ENCODE measurements around the gene ZNF771.
A peak's percentile ranks its signal among the peaks of the same experiment; 100 is the strongest.
"Not testable (repeated sequence)": the region's sequence is repeated elsewhere in the genome, so short reads cannot be mapped to it uniquely, and the experiment has no call there.

The ZNF771 gene

GRCh38 chr16:30380072-30380802 lies 27.2 kb upstream of the ZNF771 start:
- Mint-ChIP-seq H3K27me3 (no peaks in the 10 kb centered on the region), H3K9me3 (peaks cover 0 to 2% of the 10 kb centered on the region in 2 donors), H3K36me3 (peaks cover 23 to 24% of the 10 kb centered on the region in 2 donors), H3K27ac (peak overlapping the region; percentile 100), H3K4me3 (peak overlapping the region; percentile 97 to 100), H3K4me1 (peaks cover 38 to 72% of the 10 kb centered on the region in 2 donors)
- no peak for ATAC-seq (replicated peaks)
- no peak for DNase-seq

- DNase-seq (no peak), ATAC-seq (replicated peaks) (no peak)
- H3K36me3 Mint-ChIP-seq: peaks cover 23 to 24% of the 10 kb centered on the region in 2 donors
- H3K27ac Mint-ChIP-seq: peak overlapping the region; percentile 51
- H3K4me3 Mint-ChIP-seq: peak overlapping the region; percentile 86 to 90
- peaks cover 38 to 72% of the 10 kb centered on the region in 2 donors for H3K4me1 Mint-ChIP-seq
- H3K27me3 Mint-ChIP-seq: no peaks in the 10 kb centered on the region
- H3K9me3 Mint-ChIP-seq: peaks cover 0 to 2% of the 10 kb centered on the region in 2 donors
Measured at GRCh38 chr16:30380803-30381208, 26.6 kb upstream of the ZNF771 start.

- Mint-ChIP-seq H3K27ac (peak overlapping the region; percentile 98), H3K36me3 (peaks cover 23 to 24% of the 10 kb centered on the region in 2 donors), H3K4me1 (peaks cover 38 to 72% of the 10 kb centered on the region in 2 donors), H3K9me3 (peaks cover 0 to 2% of the 10 kb centered on the region in 2 donors), H3K27me3 (no peaks in the 10 kb centered on the region), H3K4me3 (peak overlapping the region; percentile 86 to 90)
- DNase-seq (no peak), ATAC-seq (replicated peaks) (no peak)
Measured at GRCh38 chr16:30381291-30382041, 25.9 kb upstream of the ZNF771 start.

- H3K36me3 Mint-ChIP-seq: peaks cover 23 to 24% of the 10 kb centered on the region in 2 donors
- peaks cover 0 to 2% of the 10 kb centered on the region in 2 donors for H3K9me3 Mint-ChIP-seq
- H3K27me3 Mint-ChIP-seq: no peaks in the 10 kb centered on the region
- peaks cover 36 to 66% of the 10 kb centered on the region in 2 donors for H3K4me1 Mint-ChIP-seq
- peak; percentile 45 to 47 for ATAC-seq (replicated peaks)
- H3K4me3 Mint-ChIP-seq: peak within 1 kb of the TSS; percentile 86 to 90
- peak; percentile 67 for DNase-seq
- peak within 1 kb of the TSS; percentile 98 for H3K27ac Mint-ChIP-seq
Measured at GRCh38 chr16:30382111-30382881, 25.1 kb upstream of the ZNF771 start, which contains the start of gene SEPTIN1. SEPTIN1 (minus strand) TSS chr16:30382561; CDS start chr16:30382542, 19 bp downstream.

GRCh38 chr16:30383521-30383920 lies 23.9 kb upstream of the ZNF771 start:
- Mint-ChIP-seq H3K27ac (peak overlapping the region; percentile 79), H3K36me3 (peaks cover 19 to 21% of the 10 kb centered on the region in 2 donors), H3K27me3 (no peaks in the 10 kb centered on the region), H3K4me3 (peak overlapping the region in 1 of 2 donors; percentile 90), H3K9me3 (peaks cover 0 to 2% of the 10 kb centered on the region in 2 donors), H3K4me1 (peaks cover 32 to 53% of the 10 kb centered on the region in 2 donors)
- ATAC-seq (replicated peaks) (no peak), DNase-seq (no peak)

- H3K27ac Mint-ChIP-seq: peak overlapping the region; percentile 99
- peaks cover 18 to 39% of the 10 kb centered on the region in 2 donors for H3K4me1 Mint-ChIP-seq
- no peaks in the 10 kb centered on the region for H3K27me3 Mint-ChIP-seq
- ATAC-seq (replicated peaks) (peak in 1 of 2 donors; percentile 1), DNase-seq (no peak)
- H3K36me3 Mint-ChIP-seq: peaks cover 6 to 17% of the 10 kb centered on the region in 2 donors
- H3K9me3 Mint-ChIP-seq: no peaks in the 10 kb centered on the region
- peak overlapping the region; percentile 90 to 99 for H3K4me3 Mint-ChIP-seq
Measured at GRCh38 chr16:30394592-30395154, 12.7 kb upstream of the ZNF771 start.

GRCh38 chr16:30395155-30395991 lies 12.0 kb upstream of the ZNF771 start, which contains the start of gene ZNF48:
ZNF48 (plus strand) TSS chr16:30395420; CDS start chr16:30395795, 375 bp downstream.
- Mint-ChIP-seq H3K27me3 (no peaks in the 10 kb centered on the region), H3K4me3 (peak within 1 kb of the TSS; percentile 90 to 99), H3K4me1 (peaks cover 21 to 46% of the 10 kb centered on the region in 2 donors), H3K9me3 (no peaks in the 10 kb centered on the region), H3K36me3 (peaks cover 6 to 17% of the 10 kb centered on the region in 2 donors), H3K27ac (peak within 1 kb of the TSS; percentile 99)
- DNase-seq (peak; percentile 69), ATAC-seq (replicated peaks) (peak; percentile 83 to 87)

GRCh38 chr16:30395992-30396585 lies 11.3 kb upstream of the ZNF771 start:
- Mint-ChIP-seq H3K27me3 (no peaks in the 10 kb centered on the region), H3K27ac (peak overlapping the region; percentile 74), H3K9me3 (no peaks in the 10 kb centered on the region), H3K36me3 (peaks cover 6 to 17% of the 10 kb centered on the region in 2 donors), H3K4me1 (peaks cover 21 to 53% of the 10 kb centered on the region in 2 donors), H3K4me3 (peak overlapping the region; percentile 90 to 99)
- no peak for DNase-seq
- ATAC-seq (replicated peaks): no peak

- peak overlapping the region; percentile 27 to 90 for H3K4me3 Mint-ChIP-seq
- H3K27ac Mint-ChIP-seq; DNase-seq; H3K27me3 Mint-ChIP-seq; H3K9me3 Mint-ChIP-seq; ATAC-seq (replicated peaks): not testable (repeated sequence)
- peaks cover 6 to 17% of the 10 kb centered on the region in 2 donors for H3K36me3 Mint-ChIP-seq
- H3K4me1 Mint-ChIP-seq: peaks cover 24 to 58% of the 10 kb centered on the region in 2 donors
Measured at GRCh38 chr16:30396627-30397026, 10.8 kb upstream of the ZNF771 start.

- H3K4me1 Mint-ChIP-seq: peaks cover 25 to 61% of the 10 kb centered on the region in 2 donors
- H3K4me3 Mint-ChIP-seq: peak overlapping the region; percentile 27 to 90
- DNase-seq (no peak), ATAC-seq (replicated peaks) (no peak)
- peaks cover 6 to 17% of the 10 kb centered on the region in 2 donors for H3K36me3 Mint-ChIP-seq
- peaks cover 0 to 5% of the 10 kb centered on the region in 2 donors for H3K27me3 Mint-ChIP-seq
- H3K9me3 Mint-ChIP-seq: no peaks in the 10 kb centered on the region
- no peak overlapping the region for H3K27ac Mint-ChIP-seq
Measured at GRCh38 chr16:30397056-30397455, 10.3 kb upstream of the ZNF771 start.

- no peak overlapping the region for H3K27ac Mint-ChIP-seq
- ATAC-seq (replicated peaks) (no peak), DNase-seq (no peak)
- no peaks in the 10 kb centered on the region for H3K9me3 Mint-ChIP-seq
- peaks cover 25 to 63% of the 10 kb centered on the region in 2 donors for H3K4me1 Mint-ChIP-seq
- peaks cover 6 to 17% of the 10 kb centered on the region in 2 donors for H3K36me3 Mint-ChIP-seq
- H3K27me3 Mint-ChIP-seq: peaks cover 0 to 5% of the 10 kb centered on the region in 2 donors
- no peak overlapping the region for H3K4me3 Mint-ChIP-seq
Measured at GRCh38 chr16:30397776-30398660, 9.4 kb upstream of the ZNF771 start.

Data from stimulated activated naive B cell treated with anti-CD40 and anti-IgM and Interleukin-4, amounts not matched to agents 10 μg/mL and 1 μg/mL and 100 μg/mL, for 72 hours (primary cell).